Nephron (organoid): ENCODE results near the gene STN1.
"Not testable (repeated sequence)": the region's sequence is repeated elsewhere in the genome, so short reads cannot be mapped to it uniquely, and the experiment has no call there.

ENCODE experiments used
- H3K27ac Mint-ChIP-seq, 3 experiments: 2 replicates each; pipeline ENCODE4 v1.8.0; 2020; ENCODE audit warnings: mixed read lengths in 3 of 3, mild to moderate bottlenecking in 2 of 3, moderate library complexity in 1 of 3
- H3K27me3 Mint-ChIP-seq: 2 replicates; pipeline ENCODE4 v1.8.0; 2021; ENCODE audit warnings: low read depth, mild to moderate bottlenecking, moderate library complexity, mixed read lengths
- H3K36me3 Mint-ChIP-seq: 2 replicates; pipeline ENCODE4 v1.8.0; 2020; ENCODE audit warnings: low read depth, mixed read lengths
- H3K4me1 Mint-ChIP-seq: 2 replicates; pipeline ENCODE4 v1.8.0; 2020; ENCODE audit warnings: mixed read lengths
- H3K4me3 Mint-ChIP-seq, 3 experiments: 2 replicates each; pipeline ENCODE4 v1.8.0; 2020; ENCODE audit warnings: mild to moderate bottlenecking in 3 of 3, mixed read lengths in 3 of 3, moderate library complexity in 2 of 3
- H3K9me3 Mint-ChIP-seq: 2 replicates; pipeline ENCODE4 v1.8.0; 2020; ENCODE audit warnings: mixed read lengths
- TF ChIP-seq, protein P1 (sequence below), 3 experiments: fragments of 200-600 bp; sonication (generic); IDR thresholded peaks; one replicate each; pipeline ENCODE4 v1.5.0; 2021; ENCODE audit warnings: antibody characterized with exemption in 3 of 3; ENCODE audit not compliant: unreplicated experiment in 3 of 3

Gene STN1

DNA sequence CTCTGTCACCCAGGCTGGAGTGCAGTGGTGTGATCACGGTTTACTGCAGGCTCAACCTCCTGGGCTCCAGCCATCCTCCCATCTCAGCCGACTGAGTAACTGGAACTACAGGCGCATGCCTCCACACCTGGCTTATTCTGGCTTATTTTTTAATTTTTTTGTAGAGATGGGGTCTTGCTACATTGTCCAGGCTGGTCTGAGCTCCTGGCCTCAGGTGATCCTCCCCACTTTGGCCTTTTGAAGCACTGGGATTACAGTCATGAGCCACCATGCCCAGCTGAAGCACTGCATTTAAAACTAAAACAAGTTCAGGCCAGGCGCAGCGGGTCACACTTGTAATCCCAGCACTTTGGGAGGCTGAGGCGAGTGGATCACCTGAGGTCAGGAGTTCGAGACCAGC lies 70.6 kb downstream of the STN1 start:
- H3K4me1 Mint-ChIP-seq: peaks cover 60% of the 10 kb centered on the region
- no peak overlapping the region for H3K4me3 Mint-ChIP-seq
- H3K27ac Mint-ChIP-seq: no peak overlapping the region
- no peaks in the 10 kb centered on the region for H3K36me3 Mint-ChIP-seq
- TF ChIP-seq, protein P1, sequence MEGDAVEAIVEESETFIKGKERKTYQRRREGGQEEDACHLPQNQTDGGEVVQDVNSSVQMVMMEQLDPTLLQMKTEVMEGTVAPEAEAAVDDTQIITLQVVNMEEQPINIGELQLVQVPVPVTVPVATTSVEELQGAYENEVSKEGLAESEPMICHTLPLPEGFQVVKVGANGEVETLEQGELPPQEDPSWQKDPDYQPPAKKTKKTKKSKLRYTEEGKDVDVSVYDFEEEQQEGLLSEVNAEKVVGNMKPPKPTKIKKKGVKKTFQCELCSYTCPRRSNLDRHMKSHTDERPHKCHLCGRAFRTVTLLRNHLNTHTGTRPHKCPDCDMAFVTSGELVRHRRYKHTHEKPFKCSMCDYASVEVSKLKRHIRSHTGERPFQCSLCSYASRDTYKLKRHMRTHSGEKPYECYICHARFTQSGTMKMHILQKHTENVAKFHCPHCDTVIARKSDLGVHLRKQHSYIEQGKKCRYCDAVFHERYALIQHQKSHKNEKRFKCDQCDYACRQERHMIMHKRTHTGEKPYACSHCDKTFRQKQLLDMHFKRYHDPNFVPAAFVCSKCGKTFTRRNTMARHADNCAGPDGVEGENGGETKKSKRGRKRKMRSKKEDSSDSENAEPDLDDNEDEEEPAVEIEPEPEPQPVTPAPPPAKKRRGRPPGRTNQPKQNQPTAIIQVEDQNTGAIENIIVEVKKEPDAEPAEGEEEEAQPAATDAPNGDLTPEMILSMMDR (IDR thresholded peaks at IDR 0.05; ENCODE audit: unreplicated experiment in 3 of 3): no peak
- H3K9me3 Mint-ChIP-seq: no peaks in the 10 kb centered on the region
- peaks cover 3% of the 10 kb centered on the region for H3K27me3 Mint-ChIP-seq

DNA sequence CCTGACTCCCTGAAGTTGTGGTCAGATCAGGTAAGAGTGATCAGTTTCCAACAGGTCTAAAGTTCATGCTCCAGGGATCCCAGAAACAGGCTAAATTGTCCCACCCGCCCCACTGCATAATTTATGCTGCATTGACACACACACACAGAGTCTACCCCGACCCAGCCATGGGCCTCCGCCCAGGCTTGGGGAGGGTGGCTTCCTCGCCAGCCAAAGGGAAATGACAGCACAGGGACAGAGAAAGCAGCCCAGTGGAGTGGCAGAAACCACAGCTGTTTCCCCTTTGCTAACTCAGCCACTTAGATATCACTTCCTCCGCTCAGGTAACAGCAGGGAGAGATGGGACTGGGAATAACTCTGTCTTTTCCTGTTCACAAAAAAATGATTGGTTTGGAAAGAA lies 72.0 kb downstream of the STN1 start:
- TF ChIP-seq, protein P1 (IDR thresholded peaks at IDR 0.05; ENCODE audit: unreplicated experiment in 3 of 3): no peak
- Mint-ChIP-seq H3K4me3 (no peak overlapping the region), H3K27ac (peak overlapping the region in 1 of 3 experiments; percentile 9), H3K27me3 (peaks cover 4% of the 10 kb centered on the region), H3K36me3 (no peaks in the 10 kb centered on the region), H3K9me3 (no peaks in the 10 kb centered on the region), H3K4me1 (peaks cover 56% of the 10 kb centered on the region)

DNA sequence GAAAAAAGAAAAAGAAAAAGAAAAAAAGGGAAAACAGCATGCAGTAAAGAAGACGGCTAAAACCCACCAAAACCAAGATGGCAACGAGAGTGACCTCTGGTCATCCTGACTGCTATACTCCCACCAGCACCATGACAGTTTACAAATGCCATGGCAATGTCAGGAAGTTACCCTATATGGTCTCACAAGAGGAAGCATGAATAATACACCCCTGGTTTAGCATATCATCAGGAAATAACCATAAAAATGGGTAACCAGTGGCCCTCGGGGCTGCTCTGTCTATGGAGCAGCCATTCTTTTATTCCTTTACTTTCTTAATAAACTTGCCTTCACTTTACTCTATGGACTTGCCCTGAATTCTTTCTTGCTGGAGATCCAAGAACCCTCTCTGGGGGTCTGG lies 72.6 kb downstream of the STN1 start:
- not testable (repeated sequence) for H3K27me3 Mint-ChIP-seq
- peaks cover 56% of the 10 kb centered on the region for H3K4me1 Mint-ChIP-seq

DNA sequence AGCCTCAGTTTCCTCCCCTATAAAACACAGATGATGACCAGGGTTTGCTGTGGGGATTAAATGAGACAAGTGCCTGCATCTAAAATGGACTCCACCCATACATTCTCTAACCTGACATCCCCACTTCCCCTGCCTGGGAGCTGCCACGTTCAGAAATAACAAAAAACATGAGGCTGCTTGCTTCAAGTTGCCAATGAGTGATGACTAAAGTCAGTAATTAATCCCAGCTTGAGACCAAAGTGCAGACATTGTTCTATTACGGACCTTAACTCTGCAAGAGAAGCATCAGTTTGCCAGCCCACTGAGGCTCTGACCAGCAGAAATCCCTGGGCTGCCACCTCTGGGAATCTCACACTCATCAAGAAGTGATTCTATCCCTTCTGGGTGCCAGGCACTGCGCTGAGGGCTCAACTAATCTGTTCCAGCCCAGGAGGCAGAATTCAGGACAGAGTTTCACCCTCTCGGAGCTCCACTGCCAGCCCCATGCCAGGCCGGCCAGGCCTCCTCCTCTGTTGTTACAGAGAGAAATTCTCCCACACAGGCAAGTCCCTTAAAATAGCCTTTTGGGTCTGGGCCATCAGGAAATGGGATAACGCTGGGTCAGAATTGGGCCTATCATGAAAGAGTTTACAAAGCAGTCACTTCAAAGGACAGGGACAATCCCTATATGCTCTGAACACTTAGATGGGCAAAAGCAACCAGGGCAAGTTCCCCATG lies 74.0 kb downstream of the STN1 start:
- Mint-ChIP-seq H3K4me1 (peaks cover 58% of the 10 kb centered on the region), H3K27ac (peak overlapping the region in 1 of 3 experiments; percentile 57), H3K27me3 (peaks cover 4% of the 10 kb centered on the region), H3K9me3 (no peaks in the 10 kb centered on the region), H3K36me3 (no peaks in the 10 kb centered on the region), H3K4me3 (no peak overlapping the region)
- TF ChIP-seq, protein P1 (IDR thresholded peaks at IDR 0.05; ENCODE audit: unreplicated experiment in 3 of 3): no peak

More for the DNA sequence above, 72.6 kb downstream of the STN1 start:
- H3K4me3 Mint-ChIP-seq, H3K9me3 Mint-ChIP-seq, H3K36me3 Mint-ChIP-seq: not testable (repeated sequence)
- H3K27ac Mint-ChIP-seq: peak overlapping the region in 1 of 3 experiments; percentile 9

DNA sequence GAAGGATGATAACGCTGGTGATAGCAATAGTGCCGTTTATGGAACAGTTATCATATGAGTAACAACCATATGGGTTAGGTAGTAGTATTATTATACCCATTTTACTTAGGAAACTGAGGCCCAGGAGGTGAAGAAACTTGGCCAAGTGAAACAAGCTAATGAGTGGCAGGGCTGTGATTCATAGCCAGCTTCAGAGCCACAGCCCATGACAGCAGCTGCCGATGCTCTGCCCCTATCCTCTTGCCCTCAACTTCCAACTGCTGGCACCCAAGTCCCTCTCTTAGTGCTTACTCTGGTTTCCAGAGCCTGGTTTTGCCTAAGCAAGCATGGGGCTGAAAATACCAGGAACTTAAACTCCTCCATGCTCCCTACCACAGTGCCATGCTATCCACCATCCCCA lies 74.9 kb downstream of the STN1 start:
- H3K36me3 Mint-ChIP-seq: no peaks in the 10 kb centered on the region
- peaks cover 4% of the 10 kb centered on the region for H3K27me3 Mint-ChIP-seq
- no peak overlapping the region for H3K4me3 Mint-ChIP-seq
- TF ChIP-seq, protein P1 (IDR thresholded peaks at IDR 0.05; ENCODE audit: unreplicated experiment in 3 of 3): no peak
- H3K27ac Mint-ChIP-seq: no peak overlapping the region
- no peaks in the 10 kb centered on the region for H3K9me3 Mint-ChIP-seq
- peaks cover 67% of the 10 kb centered on the region for H3K4me1 Mint-ChIP-seq

DNA sequence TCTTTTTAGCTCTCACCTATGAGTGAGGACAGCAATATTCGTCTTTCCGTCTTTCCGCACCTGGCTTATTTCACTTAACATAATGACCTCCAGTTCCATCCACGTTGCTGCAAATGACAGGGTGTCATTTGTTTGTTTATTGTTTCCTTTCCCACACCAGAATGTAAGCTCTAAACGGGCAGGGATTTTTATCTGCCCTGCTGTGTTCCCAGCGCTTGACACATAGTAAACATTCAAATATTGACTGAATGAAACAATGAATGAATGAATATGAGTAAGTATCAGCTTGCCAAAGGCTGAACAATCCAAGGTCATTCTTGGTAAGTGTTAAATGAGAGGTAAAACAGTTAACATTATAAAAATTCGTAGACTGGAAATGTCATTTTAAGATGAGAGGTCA lies 75.4 kb downstream of the STN1 start:
- no peak overlapping the region for H3K4me3 Mint-ChIP-seq
- peaks cover 67% of the 10 kb centered on the region for H3K4me1 Mint-ChIP-seq
- no peaks in the 10 kb centered on the region for H3K9me3 Mint-ChIP-seq
- TF ChIP-seq, protein P1 (IDR thresholded peaks at IDR 0.05; ENCODE audit: unreplicated experiment in 3 of 3): no peak
- H3K27ac Mint-ChIP-seq: no peak overlapping the region
- no peaks in the 10 kb centered on the region for H3K36me3 Mint-ChIP-seq
- peaks cover 4% of the 10 kb centered on the region for H3K27me3 Mint-ChIP-seq
